ENCODE results near the gene PPFIBP2. TPM values are rescaled to one million over a fixed set of nuclear protein-coding genes. Genes with fewer than 3 reads are reported as not detected.

Gene PPFIBP2
- total and polyA plus RNA-seq, 2 of the 13 experiments (the other 11 are each of a cell fraction or from before 2014, with no cell fraction given), result 15.0 to 52.5 TPM

DNA sequence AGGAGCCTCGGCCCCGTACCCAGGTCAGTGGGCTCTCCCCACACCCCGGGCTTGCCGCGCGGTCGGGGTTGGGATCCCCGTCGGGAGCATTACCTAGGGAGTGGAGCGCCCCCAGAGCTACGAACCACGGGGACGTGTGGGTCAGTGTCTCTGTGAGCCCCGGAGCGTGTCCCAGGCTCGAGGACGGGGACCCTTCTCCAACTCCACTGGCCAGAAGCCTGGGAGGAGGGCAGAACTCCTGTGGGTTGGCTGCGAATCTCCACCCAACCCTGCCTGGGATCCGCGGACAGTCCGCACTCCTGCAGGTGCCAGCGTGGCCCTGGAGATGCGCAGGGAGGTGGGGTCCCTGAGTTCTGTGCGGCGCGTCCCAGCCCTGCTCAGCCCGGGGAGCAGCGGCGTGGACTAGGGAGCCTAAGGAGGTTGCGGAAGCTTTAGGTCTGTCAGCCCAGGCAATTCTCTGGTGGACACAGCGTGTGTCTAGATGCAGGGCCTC, 346 bp downstream of the PPFIBP2 start (continued):
- TF ChIP-seq, protein P1, sequence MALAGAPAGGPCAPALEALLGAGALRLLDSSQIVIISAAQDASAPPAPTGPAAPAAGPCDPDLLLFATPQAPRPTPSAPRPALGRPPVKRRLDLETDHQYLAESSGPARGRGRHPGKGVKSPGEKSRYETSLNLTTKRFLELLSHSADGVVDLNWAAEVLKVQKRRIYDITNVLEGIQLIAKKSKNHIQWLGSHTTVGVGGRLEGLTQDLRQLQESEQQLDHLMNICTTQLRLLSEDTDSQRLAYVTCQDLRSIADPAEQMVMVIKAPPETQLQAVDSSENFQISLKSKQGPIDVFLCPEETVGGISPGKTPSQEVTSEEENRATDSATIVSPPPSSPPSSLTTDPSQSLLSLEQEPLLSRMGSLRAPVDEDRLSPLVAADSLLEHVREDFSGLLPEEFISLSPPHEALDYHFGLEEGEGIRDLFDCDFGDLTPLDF (CRISPR knock-in tag; IDR thresholded peaks at IDR 0.05), result no peak
- no peak for TF ChIP-seq TBL1XR1 (IDR thresholded peaks at IDR 0.05; ENCODE audit: borderline replicate concordance, low read length, partially characterized antibody)
- TF ChIP-seq, protein P2, sequence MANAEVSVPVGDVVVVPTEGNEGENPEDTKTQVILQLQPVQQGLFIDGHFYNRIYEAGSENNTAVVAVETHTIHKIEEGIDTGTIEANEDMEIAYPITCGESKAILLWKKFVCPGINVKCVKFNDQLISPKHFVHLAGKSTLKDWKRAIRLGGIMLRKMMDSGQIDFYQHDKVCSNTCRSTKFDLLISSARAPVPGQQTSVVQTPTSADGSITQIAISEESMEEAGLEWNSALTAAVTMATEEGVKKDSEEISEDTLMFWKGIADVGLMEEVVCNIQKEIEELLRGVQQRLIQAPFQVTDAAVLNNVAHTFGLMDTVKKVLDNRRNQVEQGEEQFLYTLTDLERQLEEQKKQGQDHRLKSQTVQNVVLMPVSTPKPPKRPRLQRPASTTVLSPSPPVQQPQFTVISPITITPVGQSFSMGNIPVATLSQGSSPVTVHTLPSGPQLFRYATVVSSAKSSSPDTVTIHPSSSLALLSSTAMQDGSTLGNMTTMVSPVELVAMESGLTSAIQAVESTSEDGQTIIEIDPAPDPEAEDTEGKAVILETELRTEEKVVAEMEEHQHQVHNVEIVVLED (CRISPR knock-in tag; IDR thresholded peaks at IDR 0.05; ENCODE audit: borderline replicate concordance), result no peak
- no peak; the same call in 1 of the 2 replicates for TF ChIP-seq ATF7-NPFF (CRISPR knock-in tag; IDR thresholded peaks at IDR 0.05; ENCODE audit: low read depth)
- peak; percentile 77; the same call in 1 of the 2 replicates for TF ChIP-seq FOXC1 (CRISPR knock-in tag; IDR thresholded peaks at IDR 0.05; ENCODE audit: borderline replicate concordance)
- TF ChIP-seq, protein P3, sequence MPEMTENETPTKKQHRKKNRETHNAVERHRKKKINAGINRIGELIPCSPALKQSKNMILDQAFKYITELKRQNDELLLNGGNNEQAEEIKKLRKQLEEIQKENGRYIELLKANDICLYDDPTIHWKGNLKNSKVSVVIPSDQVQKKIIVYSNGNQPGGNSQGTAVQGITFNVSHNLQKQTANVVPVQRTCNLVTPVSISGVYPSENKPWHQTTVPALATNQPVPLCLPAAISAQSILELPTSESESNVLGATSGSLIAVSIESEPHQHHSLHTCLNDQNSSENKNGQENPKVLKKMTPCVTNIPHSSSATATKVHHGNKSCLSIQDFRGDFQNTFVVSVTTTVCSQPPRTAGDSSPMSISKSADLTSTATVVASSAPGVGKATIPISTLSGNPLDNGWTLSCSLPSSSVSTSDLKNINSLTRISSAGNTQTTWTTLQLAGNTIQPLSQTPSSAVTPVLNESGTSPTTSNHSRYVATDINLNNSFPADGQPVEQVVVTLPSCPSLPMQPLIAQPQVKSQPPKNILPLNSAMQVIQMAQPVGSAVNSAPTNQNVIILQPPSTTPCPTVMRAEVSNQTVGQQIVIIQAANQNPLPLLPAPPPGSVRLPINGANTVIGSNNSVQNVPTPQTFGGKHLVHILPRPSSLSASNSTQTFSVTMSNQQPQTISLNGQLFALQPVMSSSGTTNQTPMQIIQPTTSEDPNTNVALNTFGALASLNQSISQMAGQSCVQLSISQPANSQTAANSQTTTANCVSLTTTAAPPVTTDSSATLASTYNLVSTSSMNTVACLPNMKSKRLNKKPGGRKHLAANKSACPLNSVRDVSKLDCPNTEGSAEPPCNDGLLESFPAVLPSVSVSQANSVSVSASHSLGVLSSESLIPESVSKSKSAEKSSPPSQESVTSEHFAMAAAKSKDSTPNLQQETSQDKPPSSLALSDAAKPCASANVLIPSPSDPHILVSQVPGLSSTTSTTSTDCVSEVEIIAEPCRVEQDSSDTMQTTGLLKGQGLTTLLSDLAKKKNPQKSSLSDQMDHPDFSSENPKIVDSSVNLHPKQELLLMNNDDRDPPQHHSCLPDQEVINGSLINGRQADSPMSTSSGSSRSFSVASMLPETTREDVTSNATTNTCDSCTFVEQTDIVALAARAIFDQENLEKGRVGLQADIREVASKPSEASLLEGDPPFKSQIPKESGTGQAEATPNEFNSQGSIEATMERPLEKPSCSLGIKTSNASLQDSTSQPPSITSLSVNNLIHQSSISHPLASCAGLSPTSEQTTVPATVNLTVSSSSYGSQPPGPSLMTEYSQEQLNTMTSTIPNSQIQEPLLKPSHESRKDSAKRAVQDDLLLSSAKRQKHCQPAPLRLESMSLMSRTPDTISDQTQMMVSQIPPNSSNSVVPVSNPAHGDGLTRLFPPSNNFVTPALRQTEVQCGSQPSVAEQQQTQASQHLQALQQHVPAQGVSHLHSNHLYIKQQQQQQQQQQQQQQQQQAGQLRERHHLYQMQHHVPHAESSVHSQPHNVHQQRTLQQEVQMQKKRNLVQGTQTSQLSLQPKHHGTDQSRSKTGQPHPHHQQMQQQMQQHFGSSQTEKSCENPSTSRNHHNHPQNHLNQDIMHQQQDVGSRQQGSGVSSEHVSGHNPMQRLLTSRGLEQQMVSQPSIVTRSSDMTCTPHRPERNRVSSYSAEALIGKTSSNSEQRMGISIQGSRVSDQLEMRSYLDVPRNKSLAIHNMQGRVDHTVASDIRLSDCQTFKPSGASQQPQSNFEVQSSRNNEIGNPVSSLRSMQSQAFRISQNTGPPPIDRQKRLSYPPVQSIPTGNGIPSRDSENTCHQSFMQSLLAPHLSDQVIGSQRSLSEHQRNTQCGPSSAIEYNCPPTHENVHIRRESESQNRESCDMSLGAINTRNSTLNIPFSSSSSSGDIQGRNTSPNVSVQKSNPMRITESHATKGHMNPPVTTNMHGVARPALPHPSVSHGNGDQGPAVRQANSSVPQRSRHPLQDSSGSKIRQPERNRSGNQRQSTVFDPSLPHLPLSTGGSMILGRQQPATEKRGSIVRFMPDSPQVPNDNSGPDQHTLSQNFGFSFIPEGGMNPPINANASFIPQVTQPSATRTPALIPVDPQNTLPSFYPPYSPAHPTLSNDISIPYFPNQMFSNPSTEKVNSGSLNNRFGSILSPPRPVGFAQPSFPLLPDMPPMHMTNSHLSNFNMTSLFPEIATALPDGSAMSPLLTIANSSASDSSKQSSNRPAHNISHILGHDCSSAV (CRISPR knock-in tag; IDR thresholded peaks at IDR 0.05; ENCODE audit: borderline replicate concordance), result no peak
- TF ChIP-seq, protein P4, sequence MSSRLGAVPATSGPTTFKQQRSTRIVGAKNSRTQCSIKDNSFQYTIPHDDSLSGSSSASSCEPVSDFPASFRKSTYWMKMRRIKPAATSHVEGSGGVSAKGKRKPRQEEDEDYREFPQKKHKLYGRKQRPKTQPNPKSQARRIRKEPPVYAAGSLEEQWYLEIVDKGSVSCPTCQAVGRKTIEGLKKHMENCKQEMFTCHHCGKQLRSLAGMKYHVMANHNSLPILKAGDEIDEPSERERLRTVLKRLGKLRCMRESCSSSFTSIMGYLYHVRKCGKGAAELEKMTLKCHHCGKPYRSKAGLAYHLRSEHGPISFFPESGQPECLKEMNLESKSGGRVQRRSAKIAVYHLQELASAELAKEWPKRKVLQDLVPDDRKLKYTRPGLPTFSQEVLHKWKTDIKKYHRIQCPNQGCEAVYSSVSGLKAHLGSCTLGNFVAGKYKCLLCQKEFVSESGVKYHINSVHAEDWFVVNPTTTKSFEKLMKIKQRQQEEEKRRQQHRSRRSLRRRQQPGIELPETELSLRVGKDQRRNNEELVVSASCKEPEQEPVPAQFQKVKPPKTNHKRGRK (CRISPR knock-in tag; IDR thresholded peaks at IDR 0.05), result no peak; the same call in 1 of the 2 replicates
- peak; percentile 7; the same call in 1 of the 2 replicates for TF ChIP-seq ZSCAN31 (CRISPR knock-in tag; IDR thresholded peaks at IDR 0.05; ENCODE audit: low read depth)
- TF ChIP-seq REXO4 (CRISPR knock-in tag; IDR thresholded peaks at IDR 0.05; ENCODE audit: borderline replicate concordance), result no peak
- TF ChIP-seq, protein P5, sequence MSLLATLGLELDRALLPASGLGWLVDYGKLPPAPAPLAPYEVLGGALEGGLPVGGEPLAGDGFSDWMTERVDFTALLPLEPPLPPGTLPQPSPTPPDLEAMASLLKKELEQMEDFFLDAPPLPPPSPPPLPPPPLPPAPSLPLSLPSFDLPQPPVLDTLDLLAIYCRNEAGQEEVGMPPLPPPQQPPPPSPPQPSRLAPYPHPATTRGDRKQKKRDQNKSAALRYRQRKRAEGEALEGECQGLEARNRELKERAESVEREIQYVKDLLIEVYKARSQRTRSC (CRISPR knock-in tag; IDR thresholded peaks at IDR 0.05; ENCODE audit: low read depth), result no peak
- TF ChIP-seq NCOR1 (IDR thresholded peaks at IDR 0.05; ENCODE audit: borderline replicate concordance, low read length), result no peak
- no peak for TF ChIP-seq ESRRA (CRISPR knock-in tag; IDR thresholded peaks at IDR 0.05; ENCODE audit: low read depth)
